ENCODE data around the gene AQP12A.

Gene AQP12A

DNA sequence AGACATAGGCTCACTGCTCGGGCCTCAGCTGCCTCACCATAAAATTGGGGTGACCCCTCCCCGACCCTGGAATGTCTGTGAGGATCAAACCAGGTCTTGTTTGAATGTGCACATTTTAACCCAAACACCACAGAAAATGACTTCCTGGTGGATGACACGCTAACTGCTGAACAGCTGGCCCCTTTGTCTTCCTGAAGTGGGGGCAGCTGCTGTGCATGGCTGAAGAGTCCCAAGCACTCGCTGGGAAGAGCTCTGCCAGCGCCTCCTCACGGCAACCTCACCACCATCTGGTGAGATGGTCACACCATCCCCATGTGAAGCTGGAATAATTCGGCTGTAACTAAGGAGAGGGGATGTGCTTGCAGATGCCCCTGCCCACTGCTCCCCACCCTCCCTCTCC is 34.0 kb downstream of the AQP12A start:
- DNase-seq = no peak

GRCh38 chr2:240726876-240727275 is 35.2 kb downstream of the AQP12A start:
- no peak for DNase-seq

GRCh38 chr2:240727439-240727838 is 35.8 kb downstream of the AQP12A start:
- DNase-seq = no peak

DNA sequence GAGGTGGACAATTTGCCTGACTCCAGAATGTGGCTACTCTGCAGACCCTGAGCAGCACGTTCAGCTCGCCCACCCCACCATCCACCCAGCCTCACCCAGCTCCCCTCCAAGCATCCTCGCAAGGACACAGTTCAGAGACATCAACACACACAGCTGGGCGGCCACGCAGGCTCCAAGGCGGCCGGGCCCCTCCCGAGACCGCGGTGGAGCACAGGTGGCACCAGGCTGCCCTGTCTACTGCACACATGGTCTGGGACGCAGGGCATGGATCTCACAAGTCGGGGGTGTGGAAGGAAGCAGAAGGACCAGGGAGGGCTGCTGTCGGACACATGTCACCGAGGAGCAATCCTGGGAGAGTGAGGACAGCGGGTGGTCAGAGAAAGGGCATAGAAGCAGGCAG is 36.2 kb downstream of the AQP12A start:
- no peak for DNase-seq

GRCh38 chr2:240728361-240728760 is 36.7 kb downstream of the AQP12A start:
- DNase-seq = no peak

GRCh38 chr2:240728827-240729226 is 37.2 kb downstream of the AQP12A start:
- DNase-seq = no peak

- DNase-seq = no peak
Observed at GRCh38 chr2:240730501-240731177, 39.0 kb downstream of the AQP12A start.

GRCh38 chr2:240731178-240731545 is 39.5 kb downstream of the AQP12A start:
- DNase-seq = no peak

- DNase-seq = no peak
Observed at GRCh38 chr2:240732184-240732583, 40.5 kb downstream of the AQP12A start.

DNA sequence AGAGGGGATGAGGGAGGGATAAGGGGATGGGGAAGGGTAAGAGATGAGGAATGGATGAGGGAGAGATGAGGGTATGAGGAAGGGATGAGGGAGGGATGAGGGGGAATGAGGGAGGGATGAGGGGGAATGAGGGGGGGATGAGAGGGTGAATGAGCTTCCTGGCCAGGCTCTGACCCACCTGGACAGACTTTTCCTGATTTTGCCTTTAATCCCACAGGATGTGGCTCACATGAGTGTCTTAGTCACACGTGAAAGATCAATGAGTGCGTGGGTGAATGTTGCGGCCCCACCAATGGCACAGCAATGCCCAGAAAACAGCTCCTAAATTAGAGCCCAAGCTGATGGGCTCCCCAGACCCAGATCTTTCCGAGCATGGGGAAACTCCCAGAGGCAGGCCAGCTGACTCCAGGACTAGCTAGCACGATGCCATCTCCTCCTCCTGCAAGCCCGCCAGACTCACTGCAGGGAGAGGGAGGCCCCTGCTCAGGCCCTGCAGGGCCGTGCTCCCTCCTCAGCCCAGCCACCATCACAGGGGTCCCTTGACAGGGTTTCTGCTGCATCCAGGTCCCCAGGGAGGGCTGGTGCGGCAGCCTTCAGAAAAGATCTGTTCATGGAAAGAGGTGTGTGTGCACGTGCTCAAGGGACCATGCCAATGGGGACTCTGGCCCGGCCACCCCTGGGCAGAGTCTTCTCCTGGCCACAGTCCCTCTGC is 41.4 kb downstream of the AQP12A start:
- no peak for DNase-seq

DNA sequence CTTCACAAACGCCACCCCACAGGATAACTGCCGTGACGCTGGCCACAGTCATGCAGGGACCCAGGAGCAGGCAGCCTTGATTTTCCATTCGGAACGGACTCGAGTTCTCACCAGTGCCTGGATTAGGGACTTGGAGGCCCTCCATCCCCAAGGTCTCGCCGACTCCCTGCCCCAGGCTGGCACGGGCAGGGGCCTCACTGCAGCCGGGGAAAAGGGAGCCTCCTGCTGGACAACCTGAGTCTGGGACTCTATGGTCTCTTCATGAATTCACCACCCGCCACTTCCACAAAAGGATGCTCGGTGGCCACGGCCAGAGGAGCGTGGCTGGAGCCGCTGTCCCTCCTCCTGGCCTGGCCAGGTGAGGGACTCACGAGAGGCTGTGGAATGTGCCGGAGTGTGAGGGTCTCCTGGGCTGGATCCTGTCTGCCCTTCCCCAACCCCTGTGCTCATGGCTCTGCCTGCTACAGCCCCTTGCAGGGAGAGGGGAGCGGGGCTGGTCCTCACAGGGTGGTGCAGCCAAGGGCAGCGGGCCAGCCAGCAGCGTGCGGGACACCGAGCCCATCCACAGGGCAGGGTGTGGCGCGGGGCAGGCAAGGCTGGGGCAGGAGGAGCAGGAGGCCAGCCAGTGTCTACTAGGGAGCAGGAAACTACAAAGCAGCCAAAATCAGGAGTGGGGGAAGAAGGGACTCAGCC is 42.3 kb downstream of the AQP12A start:
- peak in 1 of 2 experiments; percentile 6 for DNase-seq

DNA sequence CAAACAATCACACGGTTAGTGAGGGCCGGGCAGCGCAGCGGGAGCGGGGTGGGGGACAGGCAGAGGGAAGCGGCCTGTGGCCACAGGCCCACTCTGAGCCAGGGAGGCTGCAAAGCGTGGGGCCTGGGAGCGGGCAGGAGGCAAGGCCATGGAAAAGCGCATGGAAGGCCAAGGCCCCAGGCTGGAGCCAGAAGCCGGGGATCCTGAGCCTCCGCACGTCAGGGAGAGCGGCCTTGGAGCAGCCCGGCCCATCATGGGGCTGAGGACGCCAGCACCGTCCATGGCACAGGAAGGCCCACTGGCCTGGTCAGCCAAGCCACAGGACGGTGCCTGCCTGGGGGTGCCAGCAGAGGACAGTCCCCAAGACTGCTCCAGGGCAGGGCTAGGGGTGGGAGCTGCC is 43.1 kb downstream of the AQP12A start:
- no peak for DNase-seq

- DNase-seq = no peak
Observed at GRCh38 chr2:240735476-240735875, 43.8 kb downstream of the AQP12A start.

DNA sequence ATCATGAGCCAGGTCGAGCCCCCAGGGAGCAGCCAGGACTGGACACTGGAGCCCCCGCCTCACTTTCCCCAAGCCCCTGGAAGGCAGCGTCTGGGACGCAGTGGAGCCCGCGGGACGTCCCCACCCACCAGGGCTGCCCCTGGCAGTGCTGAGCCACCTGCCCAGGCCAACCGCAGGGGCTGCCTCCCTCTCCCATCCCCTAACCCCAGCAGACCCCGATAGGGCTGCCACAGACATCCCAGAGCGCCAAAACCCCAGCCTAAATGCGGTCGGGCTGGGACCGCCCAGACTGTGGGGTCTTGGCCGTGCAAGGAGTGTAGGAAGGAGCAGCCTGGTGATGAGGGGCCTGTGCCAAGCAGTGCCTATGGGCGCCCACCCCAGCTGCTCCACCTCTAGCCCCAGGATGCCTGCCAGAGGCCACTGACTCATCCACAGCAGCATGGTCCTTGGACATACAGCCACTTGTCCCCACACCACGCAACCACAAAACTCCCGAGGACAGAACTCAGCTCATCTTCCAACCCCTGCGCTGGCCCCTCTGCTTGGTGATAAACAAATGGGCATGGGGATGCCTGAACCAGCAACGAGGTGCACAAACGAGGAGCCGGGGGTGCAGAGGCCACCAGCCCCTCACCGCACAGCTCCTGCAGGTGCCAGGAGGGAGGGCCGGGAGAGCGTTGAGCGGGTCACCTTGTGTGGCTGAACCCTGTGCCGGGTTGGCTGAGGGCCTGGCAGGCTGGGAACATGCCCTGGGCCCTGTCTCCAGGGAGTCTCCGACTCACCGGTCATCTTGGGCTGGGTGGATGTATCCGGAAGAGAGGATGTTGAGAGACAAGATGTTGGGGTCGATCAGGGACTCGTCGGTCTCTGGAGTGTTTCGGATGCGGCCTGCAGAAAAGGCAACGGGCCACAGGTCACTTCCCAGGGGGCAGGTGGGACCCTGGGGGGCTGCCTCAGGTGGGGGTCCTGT is 44.9 kb downstream of the AQP12A start:
- DNase-seq = no peak

- no peak for DNase-seq
Observed at GRCh38 chr2:240737512-240737911, 45.8 kb downstream of the AQP12A start.

DNA sequence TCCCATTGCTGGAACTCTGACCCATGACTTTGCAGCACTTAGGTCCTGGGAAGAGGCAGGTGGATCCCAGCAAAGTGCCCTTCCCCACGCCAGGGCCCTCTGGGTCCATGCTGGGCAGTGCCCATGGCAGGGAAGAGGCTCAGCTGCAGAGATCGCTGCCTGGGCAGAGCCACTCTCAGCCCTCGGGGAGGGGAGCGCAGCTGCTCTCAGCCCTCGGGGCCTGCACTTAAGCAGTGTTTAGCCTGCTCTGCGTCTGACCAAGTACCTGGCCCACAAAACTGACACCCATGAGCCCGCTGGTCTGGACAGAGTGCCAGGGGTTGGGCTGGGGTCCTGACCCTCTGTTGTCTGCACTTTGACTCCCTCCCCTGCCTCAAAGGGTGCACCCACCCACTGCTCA is 46.3 kb downstream of the AQP12A start:
- no peak for DNase-seq

- no peak for DNase-seq
Observed at GRCh38 chr2:240739797-240740196, 48.1 kb downstream of the AQP12A start.

- DNase-seq = no peak
Observed at GRCh38 chr2:240741091-240741490, 49.4 kb downstream of the AQP12A start.

DNA sequence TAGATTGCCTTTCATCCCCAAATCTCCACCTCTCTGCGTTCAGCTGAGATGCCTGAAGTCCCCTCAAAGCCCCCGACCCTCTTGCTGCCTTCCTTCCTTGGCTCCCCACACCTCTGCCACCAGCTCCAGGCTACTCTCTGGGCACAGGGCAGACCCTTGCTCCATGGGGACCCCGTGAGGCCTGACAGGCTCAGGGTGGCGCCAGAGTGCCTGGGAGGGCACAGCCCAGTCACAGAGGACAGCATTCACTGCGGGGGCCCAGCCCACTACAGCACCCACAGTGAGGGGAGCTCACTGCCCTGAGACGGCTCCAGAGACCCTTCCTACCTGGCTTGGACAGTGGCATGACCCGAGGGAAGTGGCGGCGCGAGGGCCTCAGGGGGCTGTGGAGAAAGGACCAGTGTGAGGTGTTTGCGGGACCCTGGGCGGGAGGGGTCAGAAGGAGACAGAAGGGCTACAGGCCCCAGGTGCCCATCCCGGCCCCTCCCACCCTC is 51.0 kb downstream of the AQP12A start:
- no peak for DNase-seq

- DNase-seq = no peak
Observed at GRCh38 chr2:240745456-240745855, 53.8 kb downstream of the AQP12A start.

- DNase-seq = no peak
Observed at GRCh38 chr2:240745962-240746361, 54.3 kb downstream of the AQP12A start.

- no peak for DNase-seq
Observed at GRCh38 chr2:240746671-240747070, 55.0 kb downstream of the AQP12A start.

GRCh38 chr2:240747256-240747655 is 55.6 kb downstream of the AQP12A start:
- DNase-seq = no peak
